ENCODE data around the gene NOA1.
"Not testable (repeated sequence)": the region's sequence is repeated elsewhere in the genome, so short reads cannot be mapped to it uniquely, and the experiment has no call there.

The NOA1 gene

DNA sequence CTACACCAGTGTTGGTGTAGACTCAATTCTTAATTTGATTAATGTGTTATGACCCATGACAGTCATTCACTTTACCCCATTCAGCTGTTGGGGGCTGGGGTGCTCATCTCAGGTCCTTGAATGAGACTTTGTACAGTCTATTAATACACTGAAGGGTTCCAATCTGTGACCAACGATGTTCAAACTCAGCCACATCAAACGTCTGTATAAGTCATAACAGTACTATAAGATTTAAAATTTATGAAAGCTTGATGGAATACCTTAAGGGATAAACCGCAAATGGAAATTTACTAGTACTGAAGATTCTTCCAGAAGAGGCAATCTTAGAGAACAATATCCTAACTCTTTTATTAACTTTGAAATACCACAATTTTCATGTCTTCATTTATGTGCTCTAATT, 36.0 kb downstream of the NOA1 start:
- DNase-seq (no peak), ATAC-seq (ENCODE audit: insufficient read depth, low read depth) (no peak)
- no peak for TF ChIP-seq EZH2 (IDR thresholded peaks at IDR 0.05; ENCODE audit: borderline replicate concordance, low read depth, low read length, severe bottlenecking)
- TF ChIP-seq, protein P1, sequence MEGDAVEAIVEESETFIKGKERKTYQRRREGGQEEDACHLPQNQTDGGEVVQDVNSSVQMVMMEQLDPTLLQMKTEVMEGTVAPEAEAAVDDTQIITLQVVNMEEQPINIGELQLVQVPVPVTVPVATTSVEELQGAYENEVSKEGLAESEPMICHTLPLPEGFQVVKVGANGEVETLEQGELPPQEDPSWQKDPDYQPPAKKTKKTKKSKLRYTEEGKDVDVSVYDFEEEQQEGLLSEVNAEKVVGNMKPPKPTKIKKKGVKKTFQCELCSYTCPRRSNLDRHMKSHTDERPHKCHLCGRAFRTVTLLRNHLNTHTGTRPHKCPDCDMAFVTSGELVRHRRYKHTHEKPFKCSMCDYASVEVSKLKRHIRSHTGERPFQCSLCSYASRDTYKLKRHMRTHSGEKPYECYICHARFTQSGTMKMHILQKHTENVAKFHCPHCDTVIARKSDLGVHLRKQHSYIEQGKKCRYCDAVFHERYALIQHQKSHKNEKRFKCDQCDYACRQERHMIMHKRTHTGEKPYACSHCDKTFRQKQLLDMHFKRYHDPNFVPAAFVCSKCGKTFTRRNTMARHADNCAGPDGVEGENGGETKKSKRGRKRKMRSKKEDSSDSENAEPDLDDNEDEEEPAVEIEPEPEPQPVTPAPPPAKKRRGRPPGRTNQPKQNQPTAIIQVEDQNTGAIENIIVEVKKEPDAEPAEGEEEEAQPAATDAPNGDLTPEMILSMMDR (IDR thresholded peaks at IDR 0.05; ENCODE audit: borderline replicate concordance, extremely low read depth, low read length, poor library complexity, severe bottlenecking), result no peak
- Histone ChIP-seq H3K79me2 (ENCODE audit: insufficient read depth, low read length) (no peaks in the 10 kb centered on the region), H3K9ac (ENCODE audit: low read depth, low read length) (no peak overlapping the region), H3K36me3 (ENCODE audit: insufficient read depth, low read length) (peaks cover 28% of the 10 kb centered on the region), H3K4me3 (ENCODE audit: low read depth in 1 of 2, low read length in 2 of 2) (no peak overlapping the region), H2AFZ (ENCODE audit: low read depth, low read length) (no peak overlapping the region), H4K20me1 (ENCODE audit: insufficient read depth, low read length) (no peaks in the 10 kb centered on the region; the same call in 1 of the 2 replicates), H3K27me3 (ENCODE audit: insufficient read depth, low read length, poor library complexity) (no peaks in the 10 kb centered on the region), H3K9me3 (ENCODE audit: insufficient read depth, low read length, severe bottlenecking) (no peaks in the 10 kb centered on the region), H3K27ac (ENCODE audit: low read length) (no peak overlapping the region), H3K4me2 (ENCODE audit: insufficient read depth, low read length) (no peak overlapping the region), H3K4me1 (ENCODE audit: insufficient read depth, low read length) (no peaks in the 10 kb centered on the region)

DNA sequence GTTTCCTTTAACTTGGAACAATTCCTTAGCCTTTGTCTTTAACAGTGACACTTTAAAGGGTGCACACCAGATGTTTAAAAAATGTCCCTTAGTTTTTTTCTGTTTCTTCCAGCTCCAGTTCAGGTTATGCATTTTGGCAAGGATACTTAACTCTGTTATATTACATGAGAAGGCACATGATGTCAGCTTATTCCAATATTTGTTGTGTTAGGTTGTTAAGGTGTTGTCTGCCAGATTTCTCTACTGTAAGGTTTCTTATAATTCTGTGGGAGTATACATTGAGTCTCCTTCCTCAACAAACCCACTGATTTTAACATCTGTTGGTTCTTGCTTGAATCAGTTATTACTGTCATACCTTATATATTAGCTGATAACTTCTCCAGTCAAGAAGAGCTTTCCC, 36.4 kb downstream of the NOA1 start:
- peaks cover 28% of the 10 kb centered on the region for H3K36me3 ChIP-seq (ENCODE audit: insufficient read depth, low read length)
- no peak overlapping the region for H2AFZ ChIP-seq (ENCODE audit: low read depth, low read length)
- no peaks in the 10 kb centered on the region; the same call in 1 of the 2 replicates for H4K20me1 ChIP-seq (ENCODE audit: insufficient read depth, low read length)
- H3K27ac ChIP-seq (ENCODE audit: low read length), result no peak overlapping the region
- no peaks in the 10 kb centered on the region for H3K27me3 ChIP-seq (ENCODE audit: insufficient read depth, low read length, poor library complexity)
- no peaks in the 10 kb centered on the region for H3K4me1 ChIP-seq (ENCODE audit: insufficient read depth, low read length)
- H3K4me2 ChIP-seq (ENCODE audit: insufficient read depth, low read length), result no peak overlapping the region
- H3K79me2 ChIP-seq (ENCODE audit: insufficient read depth, low read length), result no peaks in the 10 kb centered on the region
- no peak overlapping the region for H3K9ac ChIP-seq (ENCODE audit: low read depth, low read length)
- TF ChIP-seq EZH2 (IDR thresholded peaks at IDR 0.05; ENCODE audit: borderline replicate concordance, low read depth, low read length, severe bottlenecking), result no peak
- TF ChIP-seq, protein P1 (IDR thresholded peaks at IDR 0.05; ENCODE audit: borderline replicate concordance, extremely low read depth, low read length, poor library complexity, severe bottlenecking), result no peak
- DNase-seq, result no peak
- no peak overlapping the region for H3K4me3 ChIP-seq (ENCODE audit: low read depth in 1 of 2, low read length in 2 of 2)
- no peaks in the 10 kb centered on the region for H3K9me3 ChIP-seq (ENCODE audit: insufficient read depth, low read length, severe bottlenecking)
- ATAC-seq (ENCODE audit: insufficient read depth, low read depth), result no peak

DNA sequence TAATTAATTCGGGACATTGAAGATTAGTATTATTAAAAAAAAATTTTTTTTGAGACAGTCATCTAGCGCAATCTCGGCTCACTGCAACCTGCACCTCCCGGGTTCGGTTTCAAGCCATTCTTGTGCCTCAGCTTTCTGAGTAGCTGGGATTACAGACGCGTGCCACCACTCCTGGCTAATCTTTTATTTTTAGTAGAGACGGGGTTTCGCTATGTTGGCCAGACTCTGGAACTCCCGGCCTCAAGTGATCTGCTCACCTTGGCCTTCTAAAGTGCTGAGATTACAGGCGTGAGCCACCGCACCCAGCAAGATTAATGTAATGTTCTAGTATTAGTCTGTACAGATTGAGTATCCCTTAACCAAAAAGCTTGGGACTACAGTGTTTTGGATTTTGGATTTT, 37.0 kb downstream of the NOA1 start:
- Histone ChIP-seq H3K4me3 (ENCODE audit: low read depth in 1 of 2, low read length in 2 of 2) (no peak overlapping the region), H3K9ac (ENCODE audit: low read depth, low read length) (no peak overlapping the region), H3K27me3 (ENCODE audit: insufficient read depth, low read length, poor library complexity) (no peaks in the 10 kb centered on the region), H3K4me2 (ENCODE audit: insufficient read depth, low read length) (no peak overlapping the region), H3K9me3 (ENCODE audit: insufficient read depth, low read length, severe bottlenecking) (no peaks in the 10 kb centered on the region), H2AFZ (ENCODE audit: low read depth, low read length) (no peak overlapping the region), H3K4me1 (ENCODE audit: insufficient read depth, low read length) (no peaks in the 10 kb centered on the region), H3K79me2 (ENCODE audit: insufficient read depth, low read length) (no peaks in the 10 kb centered on the region), H3K27ac (ENCODE audit: low read length) (no peak overlapping the region), H4K20me1 (ENCODE audit: insufficient read depth, low read length) (no peaks in the 10 kb centered on the region; the same call in 1 of the 2 replicates), H3K36me3 (ENCODE audit: insufficient read depth, low read length) (peaks cover 33% of the 10 kb centered on the region)
- DNase-seq, result no peak
- ATAC-seq (ENCODE audit: insufficient read depth, low read depth), result no peak
- TF ChIP-seq EZH2 (IDR thresholded peaks at IDR 0.05; ENCODE audit: borderline replicate concordance, low read depth, low read length, severe bottlenecking), result no peak
- TF ChIP-seq, protein P1 (IDR thresholded peaks at IDR 0.05; ENCODE audit: borderline replicate concordance, extremely low read depth, low read length, poor library complexity, severe bottlenecking), result no peak

DNA sequence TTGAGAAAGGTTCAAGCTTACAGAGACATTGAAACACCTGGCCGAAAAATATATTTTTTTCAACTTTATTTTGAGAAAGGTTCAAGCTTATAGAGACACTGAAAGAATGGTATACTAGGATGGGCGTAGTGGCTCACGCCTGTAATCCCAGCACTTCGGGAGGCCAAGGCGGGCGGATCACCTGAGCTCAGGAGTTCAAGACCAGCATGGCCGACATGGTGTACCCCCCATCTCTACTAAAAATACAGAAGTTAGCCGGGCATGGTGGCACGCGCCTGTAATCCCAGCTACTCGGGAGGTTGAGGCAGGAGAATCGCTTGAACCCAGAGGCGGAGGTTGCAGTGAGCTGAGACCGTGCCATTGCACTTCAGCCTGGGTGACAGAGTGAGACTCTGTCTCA, 37.6 kb downstream of the NOA1 start:
- not testable (repeated sequence) for H3K4me1 ChIP-seq (ENCODE audit: insufficient read depth, low read length)

More for the DNA sequence above, 37.6 kb downstream of the NOA1 start:
- ATAC-seq (ENCODE audit: insufficient read depth, low read depth); H3K4me3 ChIP-seq (ENCODE audit: low read depth in 1 of 2, low read length in 2 of 2); H3K9me3 ChIP-seq (ENCODE audit: insufficient read depth, low read length, severe bottlenecking); H3K27me3 ChIP-seq (ENCODE audit: insufficient read depth, low read length, poor library complexity); H3K27ac ChIP-seq (ENCODE audit: low read length); H3K79me2 ChIP-seq (ENCODE audit: insufficient read depth, low read length); H2AFZ ChIP-seq (ENCODE audit: low read depth, low read length); H4K20me1 ChIP-seq (ENCODE audit: insufficient read depth, low read length); H3K9ac ChIP-seq (ENCODE audit: low read depth, low read length); H3K4me2 ChIP-seq (ENCODE audit: insufficient read depth, low read length); DNase-seq: not testable (repeated sequence)
- peaks cover 36% of the 10 kb centered on the region for H3K36me3 ChIP-seq (ENCODE audit: insufficient read depth, low read length)

Data from DND-41 (cell line).